Hematopoietic multipotent progenitor cell treated with erythropoietin and hydrocortisone succinate and interleukin-3 and kit ligand, for 6 days (in vitro differentiated cells): ENCODE data around the gene DLL4.

Experiments
- DNase-seq: peaks from one replicate; pipeline ENCODE4 v3.0.0-alpha.2; 2015

DLL4 gene

DNA sequence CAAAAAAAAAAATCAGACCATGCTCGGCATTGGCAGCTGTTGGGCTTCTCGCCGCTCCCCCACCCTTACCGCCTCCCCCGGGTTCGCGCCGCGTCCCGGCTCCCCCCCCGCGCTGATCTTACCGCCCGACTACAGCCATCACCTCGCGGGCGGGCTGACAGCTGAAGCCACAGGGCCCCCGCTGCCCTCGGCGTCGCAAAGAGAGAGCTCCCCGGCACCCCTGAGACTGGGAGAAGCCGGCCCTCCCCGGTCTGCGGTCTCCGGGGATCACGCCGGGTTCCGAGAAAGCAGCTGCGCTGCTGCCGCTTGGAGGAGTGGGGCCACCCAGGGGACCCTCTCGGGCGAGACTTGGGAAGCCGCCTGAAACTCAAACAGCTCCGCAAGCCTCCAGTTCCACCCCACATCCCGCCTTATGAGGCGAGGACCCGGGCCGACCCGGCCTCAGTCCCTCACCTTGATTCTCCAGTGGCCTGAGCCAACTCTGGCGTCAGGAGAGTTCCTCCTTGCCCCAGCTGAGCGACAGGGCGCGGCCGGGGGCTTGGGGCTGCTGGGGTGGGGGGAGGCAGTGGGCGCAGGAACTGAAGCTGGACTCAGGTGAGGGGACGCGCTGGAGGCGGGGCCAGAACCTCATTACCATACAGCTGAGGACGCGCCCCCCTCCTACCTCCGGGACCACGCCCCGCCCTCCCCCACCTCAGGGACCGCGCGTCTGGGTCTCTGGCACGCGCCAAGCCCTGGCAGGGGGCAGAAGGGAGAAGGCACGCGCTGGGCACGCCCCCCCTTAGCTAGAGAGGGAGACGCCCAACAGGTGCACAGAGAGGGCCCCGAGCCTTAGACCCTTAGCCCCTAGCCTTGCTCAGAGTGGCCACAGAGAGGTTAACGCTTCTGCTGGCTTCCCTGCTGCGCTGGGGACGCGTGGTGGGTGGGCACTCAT is 1.0 kb upstream of the DLL4 start:
- DNase-seq = no peak

GRCh38 chr15:40929660-40930429 is 705 bp downstream of the DLL4 start:
- no peak for DNase-seq

DNA sequence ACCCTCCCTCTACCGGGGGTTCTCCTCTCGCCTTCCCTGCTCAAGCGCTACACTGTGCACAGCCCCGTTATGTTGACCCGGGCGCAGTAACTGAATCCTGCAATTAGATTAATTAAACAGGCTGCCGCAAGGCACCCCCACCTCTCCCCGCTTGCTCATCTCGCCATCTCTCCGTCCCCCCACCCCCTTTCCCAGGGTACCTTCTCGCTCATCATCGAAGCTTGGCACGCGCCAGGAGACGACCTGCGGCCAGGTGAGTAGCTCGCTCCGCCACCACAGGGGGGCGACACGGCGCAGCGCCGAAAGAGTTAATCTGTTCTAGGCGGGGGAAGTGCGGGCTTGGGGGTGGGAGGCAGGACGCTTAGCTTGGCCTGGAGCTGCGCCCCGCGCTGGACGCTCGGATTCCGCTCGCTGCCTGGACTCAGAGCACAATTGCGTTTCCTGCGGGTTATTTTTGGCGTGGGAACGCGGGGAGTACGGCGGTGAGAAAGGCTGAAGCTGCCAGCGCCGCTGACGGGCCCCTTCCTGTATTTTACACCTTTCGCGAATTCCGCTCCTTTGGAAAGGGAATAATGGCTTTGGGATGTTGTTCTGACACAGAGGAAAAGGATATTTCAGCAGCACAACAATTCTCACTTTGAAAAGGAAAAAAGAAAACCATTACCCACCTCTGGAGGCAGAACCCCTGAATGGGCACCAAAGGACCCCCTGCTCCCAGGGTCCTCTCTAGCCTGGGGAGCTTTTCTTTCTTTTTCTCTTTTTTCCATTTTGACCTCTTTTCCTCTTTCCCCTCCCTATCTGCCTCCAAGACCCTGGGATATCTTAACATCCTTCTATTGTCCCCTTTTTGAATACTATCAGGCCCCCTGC is 1.5 kb downstream of the DLL4 start:
- no peak for DNase-seq

- DNase-seq = no peak
Observed at GRCh38 chr15:40931300-40932142, 2.4 kb downstream of the DLL4 start.

DNA sequence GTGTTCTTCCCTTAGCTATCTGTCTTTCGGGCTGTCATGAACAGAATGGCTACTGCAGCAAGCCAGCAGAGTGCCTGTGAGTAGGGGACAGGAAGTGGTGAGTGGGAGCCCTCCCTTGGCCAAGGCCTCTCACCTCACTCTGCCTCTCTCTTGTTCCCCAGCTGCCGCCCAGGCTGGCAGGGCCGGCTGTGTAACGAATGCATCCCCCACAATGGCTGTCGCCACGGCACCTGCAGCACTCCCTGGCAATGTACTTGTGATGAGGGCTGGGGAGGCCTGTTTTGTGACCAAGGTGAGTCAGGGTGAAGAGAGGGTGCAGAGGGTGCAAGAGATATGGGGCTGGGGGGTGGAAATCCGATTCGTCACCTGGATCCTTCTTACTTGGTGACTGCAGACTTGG is 3.0 kb downstream of the DLL4 start:
- DNase-seq = peak; percentile 55

DNA sequence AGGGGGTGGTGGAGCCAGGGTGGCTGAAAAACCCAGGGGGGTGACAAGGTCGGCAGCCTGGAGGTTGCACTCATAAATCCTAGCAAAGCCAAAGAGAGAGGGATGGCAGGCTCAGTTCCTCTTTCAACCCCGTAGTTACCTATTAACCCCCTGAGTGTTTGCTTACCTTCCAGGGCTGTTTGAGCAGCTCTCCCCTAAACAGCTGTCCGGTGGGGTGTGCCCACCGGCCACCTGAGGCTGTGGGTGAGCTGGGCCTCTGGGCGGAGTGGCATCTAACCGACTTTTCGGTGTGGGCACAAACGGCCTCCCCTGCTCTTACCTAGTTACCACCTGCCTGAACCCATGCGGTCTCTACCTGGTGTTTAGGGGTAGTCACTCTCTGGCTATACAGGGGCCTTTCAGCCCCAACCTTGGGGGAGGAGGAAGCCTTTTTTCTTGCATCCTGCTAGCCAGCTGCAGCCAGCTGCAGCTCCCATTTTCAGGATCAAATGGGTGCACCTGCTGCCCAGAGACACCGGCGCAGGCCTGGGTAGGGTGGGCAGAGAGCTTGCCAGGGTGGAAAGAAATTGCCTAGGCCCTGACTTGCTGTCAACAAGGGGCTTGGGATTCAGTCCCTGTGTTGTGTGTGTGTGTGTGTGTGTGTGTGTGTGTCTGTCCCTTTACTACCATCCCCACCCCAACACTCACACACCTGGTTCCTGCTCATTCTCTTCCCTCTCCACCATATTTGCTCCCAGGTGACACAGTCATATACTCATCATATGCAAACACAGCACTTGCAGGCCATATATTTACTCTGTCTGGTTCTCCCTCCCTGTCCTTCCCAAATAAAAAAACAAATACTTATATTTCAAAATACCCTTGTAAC is 3.7 kb downstream of the DLL4 start:
- no peak for DNase-seq

GRCh38 chr15:40933517-40933902 is 4.4 kb downstream of the DLL4 start:
- peak; percentile 67 for DNase-seq

DNA sequence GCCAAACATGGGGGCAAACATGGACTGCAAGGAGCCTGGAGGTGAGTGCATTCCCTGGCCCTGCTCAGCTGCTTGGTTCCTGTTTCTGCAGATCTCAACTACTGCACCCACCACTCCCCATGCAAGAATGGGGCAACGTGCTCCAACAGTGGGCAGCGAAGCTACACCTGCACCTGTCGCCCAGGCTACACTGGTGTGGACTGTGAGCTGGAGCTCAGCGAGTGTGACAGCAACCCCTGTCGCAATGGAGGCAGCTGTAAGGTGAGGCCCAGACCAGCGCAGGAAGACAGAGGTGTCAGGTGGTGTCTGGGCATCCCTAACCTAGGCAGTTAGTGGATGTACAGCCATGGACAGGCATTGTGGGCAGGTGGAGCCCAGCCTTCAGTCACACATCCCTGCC is 5.3 kb downstream of the DLL4 start:
- DNase-seq = no peak

GRCh38 chr15:40936234-40936708 is 7.1 kb downstream of the DLL4 start:
- no peak for DNase-seq

GRCh38 chr15:40936709-40937666 is 7.8 kb downstream of the DLL4 start:
- DNase-seq = no peak

DNA sequence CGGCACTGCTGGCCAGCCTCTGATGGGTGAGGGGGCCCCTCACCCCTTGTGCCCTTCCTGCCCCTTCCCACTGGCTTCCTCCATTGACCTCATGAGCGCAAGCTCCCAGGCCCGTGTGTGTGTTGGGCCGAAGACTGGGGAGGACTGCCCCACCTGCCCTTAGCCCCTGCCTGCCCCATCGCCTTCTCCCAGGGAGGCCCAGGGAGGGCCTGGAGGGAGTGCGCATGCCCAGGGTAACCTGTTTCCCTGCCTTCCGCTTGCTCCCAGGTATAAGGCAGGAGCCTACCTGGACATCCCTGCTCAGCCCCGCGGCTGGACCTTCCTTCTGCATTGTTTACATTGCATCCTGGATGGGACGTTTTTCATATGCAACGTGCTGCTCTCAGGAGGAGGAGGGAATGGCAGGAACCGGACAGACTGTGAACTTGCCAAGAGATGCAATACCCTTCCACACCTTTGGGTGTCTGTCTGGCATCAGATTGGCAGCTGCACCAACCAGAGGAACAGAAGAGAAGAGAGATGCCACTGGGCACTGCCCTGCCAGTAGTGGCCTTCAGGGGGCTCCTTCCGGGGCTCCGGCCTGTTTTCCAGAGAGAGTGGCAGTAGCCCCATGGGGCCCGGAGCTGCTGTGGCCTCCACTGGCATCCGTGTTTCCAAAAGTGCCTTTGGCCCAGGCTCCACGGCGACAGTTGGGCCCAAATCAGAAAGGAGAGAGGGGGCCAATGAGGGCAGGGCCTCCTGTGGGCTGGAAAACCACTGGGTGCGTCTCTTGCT is 8.8 kb downstream of the DLL4 start:
- peak; percentile 59 for DNase-seq

GRCh38 chr15:40938536-40938870 is 9.4 kb downstream of the DLL4 start:
- no peak for DNase-seq

DNA sequence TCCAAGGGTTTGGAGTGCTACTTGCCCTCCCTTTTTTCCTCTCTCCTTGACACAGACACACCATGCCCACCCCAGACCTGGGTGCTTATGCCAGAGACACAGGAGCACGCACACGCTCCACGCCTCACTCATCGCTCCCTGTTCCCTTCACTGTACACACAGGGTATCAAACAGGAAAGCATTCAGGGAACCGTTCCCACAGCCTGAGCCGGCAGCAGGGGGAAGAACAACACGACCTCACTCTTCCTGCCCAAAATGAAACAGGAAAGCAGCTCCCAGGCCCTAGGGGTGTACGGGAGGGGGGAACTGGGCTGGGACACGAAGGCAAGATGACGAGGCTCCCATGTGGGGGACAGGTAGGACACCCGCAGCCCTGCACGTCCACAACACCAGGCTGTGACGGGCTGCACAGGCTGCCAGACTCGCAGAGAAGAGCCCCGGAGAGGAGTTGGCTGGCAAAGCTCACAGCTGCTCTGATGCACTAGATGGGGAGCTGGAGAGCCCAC is 11.2 kb downstream of the DLL4 start:
- DNase-seq = no peak

DNA sequence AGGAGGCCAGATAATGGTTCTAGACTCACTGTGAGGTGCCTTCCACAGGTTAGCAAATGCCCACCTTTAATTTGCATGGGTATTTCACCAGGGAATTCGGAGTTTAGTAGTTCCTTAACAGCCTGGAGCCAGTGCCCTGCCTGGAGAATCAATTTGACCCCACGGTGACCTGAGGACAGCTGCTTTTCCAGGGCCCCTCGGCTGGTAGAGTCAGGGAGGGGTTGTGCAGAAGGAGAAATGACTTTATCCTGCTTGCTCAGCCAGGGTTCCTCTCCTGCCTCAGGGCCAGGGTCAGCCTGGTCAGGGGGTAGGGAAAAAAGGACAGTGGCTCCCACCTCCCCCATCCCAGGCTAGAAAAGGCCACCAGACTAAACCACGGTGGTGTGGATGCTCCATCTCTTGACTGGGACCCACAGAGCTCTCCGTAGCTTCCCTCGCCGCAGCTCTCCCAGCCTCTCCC is 12.0 kb downstream of the DLL4 start:
- no peak for DNase-seq

GRCh38 chr15:40941528-40942336 is 12.6 kb downstream of the DLL4 start:
- peak; percentile 73 for DNase-seq

GRCh38 chr15:40942337-40942854 is 13.3 kb downstream of the DLL4 start:
- DNase-seq = peak; percentile 46

DNA sequence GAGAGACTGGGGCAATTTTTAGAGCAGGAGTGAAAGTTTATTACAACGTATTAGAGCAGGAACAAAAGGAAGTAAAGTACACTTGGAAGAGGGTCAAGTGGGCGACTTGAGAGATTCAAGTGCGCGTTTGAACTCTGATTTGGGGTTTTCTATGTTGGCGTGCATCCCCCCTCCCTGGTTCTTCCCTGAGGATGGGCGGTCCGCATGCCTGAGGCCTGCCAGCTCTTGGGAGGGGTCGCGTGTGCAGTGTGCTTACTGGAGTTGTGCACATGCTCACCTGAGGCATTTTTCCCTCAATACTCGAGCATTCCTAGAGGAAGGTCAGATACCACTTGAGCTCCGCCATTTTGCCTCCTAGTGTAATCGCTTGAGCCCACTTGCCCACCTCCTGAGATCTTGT is 13.7 kb downstream of the DLL4 start:
- DNase-seq = no peak
